Neural crest cell (in vitro differentiated cells): Measurements from ENCODE around the gene AAMP. TPM values are rescaled to one million over a fixed set of nuclear protein-coding genes. Genes with fewer than 3 reads are reported as not detected.
"Not testable (repeated sequence)": the region's sequence is repeated elsewhere in the genome, so short reads cannot be mapped to it uniquely, and the experiment has no call there.

Experiments used
- DNase-seq: peaks from one replicate; pipeline ENCODE4 v3.0.0; 2021; ENCODE audit warnings: low read depth, mixed read lengths, low spot score
- H3K27ac Mint-ChIP-seq: one replicate; pipeline ENCODE4 v1.8.0; 2021; ENCODE audit warnings: mild to moderate bottlenecking, mixed read lengths; ENCODE audit not compliant: unreplicated experiment
- H3K27me3 Mint-ChIP-seq: 2 replicates; pipeline ENCODE4 v1.8.0; 2021; ENCODE audit warnings: low read depth, mild to moderate bottlenecking, mixed read lengths
- H3K36me3 Mint-ChIP-seq: 2 replicates; pipeline ENCODE4 v1.8.0; 2021; ENCODE audit warnings: low read depth, mild to moderate bottlenecking, mixed read lengths
- H3K4me1 Mint-ChIP-seq: 2 replicates; pipeline ENCODE4 v1.8.0; 2021; ENCODE audit warnings: mixed read lengths
- H3K4me3 Mint-ChIP-seq: one replicate; pipeline ENCODE4 v1.8.0; 2021; ENCODE audit warnings: mild to moderate bottlenecking, mixed read lengths
- H3K9me3 Mint-ChIP-seq: 2 replicates; pipeline ENCODE4 v1.8.0; 2021; ENCODE audit warnings: mixed read lengths
- CTCF ChIP-seq: fragments of 200-600 bp; sonication (generic); conservative IDR thresholded peaks from 2 replicates; pipeline ENCODE4 v1.5.0; 2021; ENCODE audit warnings: antibody characterized with exemption, mild to moderate bottlenecking
- total RNA-seq: library from RNA; stranded (reverse); gene quantifications from 2 replicates; pipeline ENCODE4 v1.2.1, GENCODE V29; 2021

AAMP gene
- total RNA-seq, 1 donor from 2014 or later = 76.6 TPM

DNA sequence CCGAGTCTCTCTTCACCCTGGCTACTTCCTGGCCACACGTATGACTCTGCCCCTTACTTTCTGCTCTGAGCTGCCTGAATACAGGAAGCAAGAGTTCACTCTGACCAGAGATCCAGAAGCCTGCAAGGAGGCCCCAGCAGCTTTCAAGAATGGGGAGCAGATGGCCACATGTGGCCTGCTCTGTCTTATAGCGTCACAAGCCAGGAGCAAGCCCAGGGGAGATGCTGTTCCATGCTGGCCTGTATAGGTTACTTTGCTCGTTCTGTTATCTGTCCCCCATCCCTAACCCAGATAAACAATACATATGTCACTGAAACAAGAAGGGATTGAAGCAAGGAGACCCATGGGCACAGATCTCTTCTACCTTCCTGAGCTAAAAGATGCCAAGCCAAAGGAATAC lies 4.6 kb upstream of the AAMP start:
- DNase-seq = no peak
- TF ChIP-seq CTCF = no peak
- H3K27ac Mint-ChIP-seq = peak overlapping the region; percentile 57
- no peak overlapping the region for H3K4me3 Mint-ChIP-seq
- peaks cover 26% of the 10 kb centered on the region for H3K4me1 Mint-ChIP-seq
- H3K36me3 Mint-ChIP-seq = no peaks in the 10 kb centered on the region
- no peaks in the 10 kb centered on the region for H3K27me3 Mint-ChIP-seq
- no peaks in the 10 kb centered on the region for H3K9me3 Mint-ChIP-seq

DNA sequence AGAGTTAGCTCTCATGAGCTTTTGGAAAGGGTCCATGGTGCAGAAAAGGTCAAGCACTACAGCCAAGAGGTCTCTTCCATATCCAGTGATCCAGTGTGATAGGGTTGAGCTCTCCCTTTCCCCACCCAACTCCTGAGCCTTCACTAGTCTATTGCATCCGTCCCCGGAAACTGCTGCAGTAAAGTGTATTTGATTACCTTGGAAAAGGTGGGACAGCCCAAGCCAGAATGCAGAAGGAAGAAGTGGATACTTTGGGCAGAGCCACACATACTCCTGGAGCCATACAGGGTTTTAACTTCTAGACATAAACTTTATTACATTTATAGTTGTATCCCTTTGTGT lies 3.9 kb upstream of the AAMP start:
- Mint-ChIP-seq H3K36me3 (no peaks in the 10 kb centered on the region), H3K9me3 (no peaks in the 10 kb centered on the region), H3K4me3 (peak overlapping the region; percentile 59), H3K27me3 (no peaks in the 10 kb centered on the region), H3K4me1 (peaks cover 32% of the 10 kb centered on the region), H3K27ac (peak overlapping the region; percentile 19)
- DNase-seq = no peak
- no peak for TF ChIP-seq CTCF

GRCh38 chr2:218273214-218273907 lies 3.4 kb upstream of the AAMP start:
- not testable (repeated sequence) for H3K9me3 Mint-ChIP-seq, H3K36me3 Mint-ChIP-seq, DNase-seq, H3K27ac Mint-ChIP-seq, H3K27me3 Mint-ChIP-seq
- peaks cover 32% of the 10 kb centered on the region for H3K4me1 Mint-ChIP-seq
- H3K4me3 Mint-ChIP-seq = peak overlapping the region; percentile 59

- Mint-ChIP-seq H3K36me3 (peaks cover under 1% of the 10 kb centered on the region), H3K9me3 (no peaks in the 10 kb centered on the region), H3K27me3 (no peaks in the 10 kb centered on the region), H3K4me3 (peak overlapping the region; percentile 98), H3K4me1 (peaks cover 32% of the 10 kb centered on the region), H3K27ac (no peak overlapping the region)
- peak; percentile 92 for TF ChIP-seq CTCF
- peak; percentile 69 for DNase-seq
Measured at GRCh38 chr2:218272531-218273212, 2.7 kb upstream of the AAMP start.

GRCh38 chr2:218271865-218272530 lies 2.1 kb upstream of the AAMP start:
- Mint-ChIP-seq H3K4me1 (peaks cover 38% of the 10 kb centered on the region), H3K27me3 (no peaks in the 10 kb centered on the region), H3K4me3 (peak overlapping the region; percentile 98), H3K27ac (no peak overlapping the region), H3K9me3 (no peaks in the 10 kb centered on the region), H3K36me3 (peaks cover 7% of the 10 kb centered on the region)
- no peak for DNase-seq
- no peak for TF ChIP-seq CTCF

GRCh38 chr2:218271487-218271797 lies 1.5 kb upstream of the AAMP start:
- no peak for TF ChIP-seq CTCF
- no peaks in the 10 kb centered on the region for H3K27me3 Mint-ChIP-seq
- H3K4me1 Mint-ChIP-seq = peaks cover 38% of the 10 kb centered on the region
- H3K4me3 Mint-ChIP-seq = peak overlapping the region; percentile 98
- peaks cover 7% of the 10 kb centered on the region for H3K36me3 Mint-ChIP-seq
- H3K27ac Mint-ChIP-seq = no peak overlapping the region
- no peaks in the 10 kb centered on the region for H3K9me3 Mint-ChIP-seq
- DNase-seq = no peak
